ENCODE data around the gene CNKSR3.

DNA sequence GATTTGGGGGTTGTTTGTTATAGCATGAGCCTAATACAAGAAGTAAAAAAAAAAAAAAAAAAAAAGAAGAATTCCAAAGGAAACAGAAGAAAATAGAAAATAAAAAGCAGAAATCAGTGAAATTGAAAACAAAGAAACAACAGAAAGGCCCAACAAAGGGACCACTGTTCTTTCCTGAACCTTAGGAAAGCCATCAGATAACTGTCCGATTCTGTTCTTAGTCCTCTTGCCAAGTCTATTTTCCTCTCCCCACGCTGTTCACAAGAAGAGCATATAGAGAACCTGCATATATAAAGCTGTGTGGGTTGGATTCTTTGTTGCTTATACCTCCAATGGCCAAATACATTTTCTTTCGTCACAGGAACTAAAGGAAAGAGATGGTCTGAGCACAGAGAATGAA, 115.9 kb downstream of the CNKSR3 start:
- TF ChIP-seq EP300 (IDR thresholded peaks at IDR 0.05; ENCODE audit: borderline replicate concordance) (no peak), RAD21 (IDR thresholded peaks at IDR 0.05; ENCODE audit: low read depth) (no peak), TAF1 (IDR thresholded peaks at IDR 0.05; ENCODE audit: low read depth) (no peak), CREB1 (IDR thresholded peaks at IDR 0.05; ENCODE audit: low read depth) (no peak), CEBPB (IDR thresholded peaks at IDR 0.05) (no peak), EGR1 (IDR thresholded peaks at IDR 0.05) (no peak), FOXM1 (IDR thresholded peaks at IDR 0.05; ENCODE audit: borderline replicate concordance, low read depth) (no peak), NFIC (IDR thresholded peaks at IDR 0.05) (no peak), YY1 (IDR thresholded peaks at IDR 0.05; ENCODE audit: low read depth) (no peak)
- TF ChIP-seq, protein P1, sequence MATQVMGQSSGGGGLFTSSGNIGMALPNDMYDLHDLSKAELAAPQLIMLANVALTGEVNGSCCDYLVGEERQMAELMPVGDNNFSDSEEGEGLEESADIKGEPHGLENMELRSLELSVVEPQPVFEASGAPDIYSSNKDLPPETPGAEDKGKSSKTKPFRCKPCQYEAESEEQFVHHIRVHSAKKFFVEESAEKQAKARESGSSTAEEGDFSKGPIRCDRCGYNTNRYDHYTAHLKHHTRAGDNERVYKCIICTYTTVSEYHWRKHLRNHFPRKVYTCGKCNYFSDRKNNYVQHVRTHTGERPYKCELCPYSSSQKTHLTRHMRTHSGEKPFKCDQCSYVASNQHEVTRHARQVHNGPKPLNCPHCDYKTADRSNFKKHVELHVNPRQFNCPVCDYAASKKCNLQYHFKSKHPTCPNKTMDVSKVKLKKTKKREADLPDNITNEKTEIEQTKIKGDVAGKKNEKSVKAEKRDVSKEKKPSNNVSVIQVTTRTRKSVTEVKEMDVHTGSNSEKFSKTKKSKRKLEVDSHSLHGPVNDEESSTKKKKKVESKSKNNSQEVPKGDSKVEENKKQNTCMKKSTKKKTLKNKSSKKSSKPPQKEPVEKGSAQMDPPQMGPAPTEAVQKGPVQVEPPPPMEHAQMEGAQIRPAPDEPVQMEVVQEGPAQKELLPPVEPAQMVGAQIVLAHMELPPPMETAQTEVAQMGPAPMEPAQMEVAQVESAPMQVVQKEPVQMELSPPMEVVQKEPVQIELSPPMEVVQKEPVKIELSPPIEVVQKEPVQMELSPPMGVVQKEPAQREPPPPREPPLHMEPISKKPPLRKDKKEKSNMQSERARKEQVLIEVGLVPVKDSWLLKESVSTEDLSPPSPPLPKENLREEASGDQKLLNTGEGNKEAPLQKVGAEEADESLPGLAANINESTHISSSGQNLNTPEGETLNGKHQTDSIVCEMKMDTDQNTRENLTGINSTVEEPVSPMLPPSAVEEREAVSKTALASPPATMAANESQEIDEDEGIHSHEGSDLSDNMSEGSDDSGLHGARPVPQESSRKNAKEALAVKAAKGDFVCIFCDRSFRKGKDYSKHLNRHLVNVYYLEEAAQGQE (IDR thresholded peaks at IDR 0.05; ENCODE audit: low read depth): no peak
- TF ChIP-seq, protein P2, sequence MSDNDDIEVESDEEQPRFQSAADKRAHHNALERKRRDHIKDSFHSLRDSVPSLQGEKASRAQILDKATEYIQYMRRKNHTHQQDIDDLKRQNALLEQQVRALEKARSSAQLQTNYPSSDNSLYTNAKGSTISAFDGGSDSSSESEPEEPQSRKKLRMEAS (IDR thresholded peaks at IDR 0.05): no peak
- TF ChIP-seq, protein P3, sequence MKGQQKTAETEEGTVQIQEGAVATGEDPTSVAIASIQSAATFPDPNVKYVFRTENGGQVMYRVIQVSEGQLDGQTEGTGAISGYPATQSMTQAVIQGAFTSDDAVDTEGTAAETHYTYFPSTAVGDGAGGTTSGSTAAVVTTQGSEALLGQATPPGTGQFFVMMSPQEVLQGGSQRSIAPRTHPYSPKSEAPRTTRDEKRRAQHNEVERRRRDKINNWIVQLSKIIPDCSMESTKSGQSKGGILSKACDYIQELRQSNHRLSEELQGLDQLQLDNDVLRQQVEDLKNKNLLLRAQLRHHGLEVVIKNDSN (IDR thresholded peaks at IDR 0.05): no peak
